Activated CD4-positive, CD25-positive, alpha-beta regulatory T cell treated with anti-CD3 and anti-CD28 coated beads, Interleukin-2, amount 50 U/mL, for 16 hours (primary cell): Measurements from ENCODE around the gene OR2H1.

ENCODE experiments used
- DNase-seq: peaks from one replicate; pipeline ENCODE4 v3.0.0-alpha.2; 2020; ENCODE audit warnings: low read depth, low spot score

The OR2H1 gene

DNA sequence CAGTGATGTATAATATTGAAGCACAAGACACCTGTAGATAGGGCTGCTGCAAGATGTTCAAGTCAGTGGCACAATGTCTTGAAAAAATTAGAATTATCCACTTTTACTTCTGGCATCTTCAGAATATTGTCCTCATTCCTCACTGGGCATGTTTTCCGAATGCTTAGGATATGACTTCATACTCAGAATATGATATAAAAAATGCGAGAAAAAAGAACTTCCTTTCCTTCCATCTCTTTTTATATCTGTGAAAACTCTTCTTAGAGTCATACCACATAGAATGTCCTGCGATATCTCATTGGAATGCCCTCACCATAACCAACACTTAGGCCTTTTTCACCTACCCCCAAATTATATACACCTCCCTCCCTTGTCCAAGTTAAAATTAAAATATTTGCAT is 26.2 kb downstream of the OR2H1 start:
- DNase-seq, result no peak

DNA sequence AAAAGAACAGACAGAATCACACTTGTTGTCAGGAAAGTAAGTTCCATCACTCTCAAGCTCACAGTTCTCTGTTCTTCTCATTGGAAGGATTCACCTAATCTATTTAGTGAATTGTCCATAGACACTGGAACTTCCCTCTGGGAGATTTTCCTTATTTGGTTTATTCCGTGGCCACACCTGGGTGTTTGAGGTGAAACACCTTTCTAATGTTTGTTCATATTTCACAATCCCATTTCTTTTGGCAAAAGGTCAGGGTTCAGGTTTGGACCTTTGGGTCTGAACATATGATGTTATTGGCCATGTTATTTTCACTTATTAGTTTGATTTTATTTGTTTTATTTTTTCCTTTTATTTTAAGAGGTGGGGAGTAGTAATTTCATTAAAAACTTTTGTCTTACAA is 26.8 kb downstream of the OR2H1 start:
- DNase-seq, result no peak

DNA sequence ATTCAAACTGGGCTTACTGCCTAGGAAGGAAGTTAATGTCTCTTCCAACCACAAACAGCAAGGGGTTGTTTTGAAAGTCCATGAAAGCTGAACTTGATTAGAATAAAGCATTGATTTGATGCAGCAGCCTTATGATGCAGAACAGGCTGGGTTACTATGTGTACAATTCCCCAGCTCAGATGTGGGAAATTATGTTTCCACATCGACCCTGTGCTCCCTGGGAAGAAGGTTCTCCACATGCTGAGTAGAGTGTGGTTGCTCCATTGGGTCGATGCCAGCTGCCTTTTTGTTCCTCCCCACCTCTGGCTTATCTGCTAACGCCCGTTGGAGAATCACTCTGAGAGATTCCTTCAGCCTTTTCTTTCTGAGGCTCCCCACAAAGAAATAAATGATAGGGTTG is 29.6 kb downstream of the OR2H1 start:
- DNase-seq, result no peak

DNA sequence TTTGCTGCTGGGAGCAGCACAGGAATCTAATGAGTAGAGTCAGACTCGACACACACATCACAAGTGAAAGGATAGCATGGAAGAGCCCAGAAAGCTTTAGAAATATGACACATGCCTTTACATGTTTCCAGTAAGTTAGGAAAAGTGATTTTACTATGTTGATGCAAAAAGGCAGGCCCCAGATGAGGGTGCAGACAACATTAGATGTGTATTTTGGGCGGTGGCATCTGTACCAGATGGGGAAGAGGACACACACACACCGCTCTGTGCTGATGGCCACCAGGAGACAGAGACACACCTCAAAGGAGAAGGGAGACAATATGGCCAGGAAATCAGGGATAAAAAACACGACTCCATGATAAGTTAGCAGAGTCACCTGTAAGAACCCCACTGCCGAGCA is 30.2 kb downstream of the OR2H1 start:
- no peak for DNase-seq

DNA sequence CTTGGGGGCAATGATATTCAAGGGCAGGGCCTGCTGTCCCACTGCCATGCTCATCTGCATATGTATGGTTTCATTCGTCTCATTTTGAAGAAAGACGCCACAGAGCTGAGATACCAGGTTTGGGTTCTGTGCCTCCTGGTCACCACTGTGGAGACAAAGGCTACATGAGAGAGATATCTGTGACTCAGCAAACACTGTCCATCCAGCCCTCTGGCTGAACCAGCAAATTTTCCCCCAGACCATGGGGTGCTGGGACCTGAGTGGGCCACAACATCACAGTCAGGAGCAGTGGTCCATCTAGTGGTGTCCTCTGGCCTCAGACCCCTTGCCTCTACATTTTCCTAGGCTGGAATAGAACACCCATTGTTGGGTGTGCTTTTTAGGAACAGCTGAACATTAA is 30.7 kb downstream of the OR2H1 start, which contains the start of gene MAS1L:
Gene MAS1L (minus strand): TSS at position 297 of the 400 bp plus-strand sequence. CDS start 54 bp downstream, at position 243.
- DNase-seq, result no peak

DNA sequence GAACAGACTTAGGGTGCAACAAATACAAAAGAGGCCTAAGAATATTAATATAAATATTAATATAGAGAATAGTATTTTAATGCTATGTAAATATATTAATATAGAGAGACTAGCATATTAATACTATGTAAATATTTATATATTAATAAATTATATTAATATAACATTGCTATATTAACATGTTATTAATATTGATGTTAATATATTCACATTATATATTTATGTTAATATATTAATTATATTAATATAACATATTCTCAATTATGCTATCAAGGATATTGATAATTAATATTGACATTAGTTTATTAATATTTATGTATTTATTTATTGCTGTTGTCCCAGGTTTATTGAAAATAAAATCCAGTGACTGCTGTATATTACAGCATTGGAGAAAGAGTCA is 31.9 kb downstream of the OR2H1 start:
- DNase-seq, result no peak

DNA sequence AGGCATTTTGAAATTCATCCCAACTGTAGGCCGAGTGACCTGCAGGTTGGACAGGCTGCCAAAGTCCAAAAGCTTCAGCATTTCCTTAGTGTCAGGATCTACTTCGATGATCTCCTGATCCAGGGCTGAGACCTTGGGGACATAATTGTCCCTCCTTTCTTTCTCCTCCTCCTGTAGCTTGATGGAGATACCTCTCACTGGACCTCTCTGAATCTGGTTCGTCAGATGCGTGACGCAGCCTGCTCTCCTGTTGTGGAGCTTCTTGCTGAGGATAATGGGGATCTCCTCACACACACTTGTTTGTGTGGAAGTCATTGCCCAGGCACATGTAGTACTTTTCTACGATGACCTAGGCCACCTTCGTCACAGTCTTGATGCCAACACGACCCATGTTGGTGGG is 32.3 kb downstream of the OR2H1 start:
- no peak for DNase-seq

DNA sequence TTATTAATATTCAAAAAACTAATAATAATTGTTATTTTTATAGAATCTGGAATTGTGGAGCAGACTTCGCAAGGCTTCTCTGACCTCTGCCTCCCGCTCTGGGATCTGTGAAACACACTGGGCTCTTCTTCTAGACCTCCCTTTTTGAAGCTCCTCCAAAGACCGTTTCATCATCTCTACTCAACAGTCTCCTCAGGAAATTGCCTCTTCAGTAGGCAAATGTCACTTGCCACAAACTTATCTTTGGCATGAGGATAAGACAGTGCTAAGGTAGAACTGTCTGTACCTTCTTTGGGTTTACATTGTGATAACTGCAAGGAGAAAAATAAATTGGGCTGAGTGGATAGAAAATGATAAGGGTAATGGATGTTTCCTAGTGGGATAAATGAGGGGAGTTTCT is 33.1 kb downstream of the OR2H1 start:
- no peak for DNase-seq

DNA sequence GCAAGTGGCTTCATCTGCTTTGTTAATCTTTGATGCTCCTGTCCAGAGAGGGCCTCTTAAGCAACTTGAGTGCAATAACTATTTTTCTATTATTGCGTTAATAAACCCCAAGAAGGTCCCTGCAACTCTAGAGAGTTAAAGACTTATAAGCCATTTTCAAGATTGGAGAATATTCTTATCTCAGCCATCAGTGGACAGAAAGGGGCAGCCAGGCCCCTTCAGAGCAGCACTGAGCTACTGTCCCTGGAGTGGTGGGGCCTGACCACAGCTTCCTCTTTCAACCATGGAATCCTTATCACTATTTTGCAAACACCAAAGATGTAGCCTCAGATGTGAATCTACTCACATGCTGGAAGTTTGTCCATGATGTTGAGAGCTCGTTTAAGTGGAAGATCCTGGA is 33.6 kb downstream of the OR2H1 start:
- DNase-seq, result no peak

DNA sequence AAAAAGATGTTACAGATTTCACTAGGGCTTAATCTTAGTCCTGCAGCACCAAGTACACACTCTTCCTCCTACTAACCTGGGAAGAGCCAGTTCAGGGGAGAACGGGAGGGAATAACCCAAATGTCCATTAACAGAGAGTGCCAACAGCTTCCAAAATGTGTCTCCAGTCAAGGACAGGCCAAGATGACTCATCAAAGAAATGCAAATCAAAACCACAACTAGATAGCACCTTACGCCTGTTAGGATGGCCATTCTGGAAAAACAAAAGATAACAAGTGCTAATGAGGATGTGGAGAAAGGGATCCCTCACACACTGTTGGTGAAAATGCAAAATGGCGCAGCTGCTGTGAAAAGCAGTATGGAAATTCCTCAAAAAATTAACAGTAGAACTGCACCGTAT is 34.6 kb downstream of the OR2H1 start:
- no peak for DNase-seq

DNA sequence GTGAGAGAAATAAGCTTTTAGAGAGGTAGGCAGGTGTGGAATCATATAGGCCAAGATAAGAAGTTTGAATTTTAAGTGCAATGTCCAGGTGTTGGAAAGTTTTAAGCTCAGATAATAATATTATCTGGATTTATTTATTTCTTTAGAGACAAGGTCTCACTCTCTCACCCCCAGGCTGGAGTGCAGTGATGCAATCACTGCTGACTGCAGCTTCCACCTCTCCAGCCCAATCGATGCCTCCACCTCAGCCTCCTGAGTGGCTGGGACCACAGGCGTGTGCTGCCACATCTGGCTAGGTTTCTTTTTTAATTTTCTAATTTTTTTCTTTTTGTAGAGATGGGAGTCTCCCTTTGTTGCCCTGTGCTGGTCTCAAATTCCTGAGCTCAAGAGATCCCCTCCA is 36.3 kb downstream of the OR2H1 start:
- no peak for DNase-seq

DNA sequence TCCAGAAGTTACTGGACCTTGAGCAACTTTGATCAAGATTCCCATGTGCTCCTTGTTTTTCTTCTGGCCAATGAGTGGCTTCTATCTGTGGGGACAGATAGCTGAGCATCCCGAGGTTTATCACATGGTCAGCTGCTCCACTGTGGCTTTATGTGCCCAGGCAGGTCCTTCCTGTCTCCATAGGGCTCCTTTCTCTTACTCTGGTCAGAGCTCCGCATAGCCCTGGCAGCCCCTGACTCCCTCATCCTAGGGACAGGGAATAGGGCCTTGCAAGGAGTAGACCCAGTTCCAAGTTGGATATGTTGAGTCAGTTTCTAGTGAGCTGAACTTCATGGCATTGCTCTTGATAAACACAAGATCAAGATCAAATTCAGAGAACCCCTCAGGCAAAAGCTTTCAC is 37.2 kb downstream of the OR2H1 start:
- no peak for DNase-seq

DNA sequence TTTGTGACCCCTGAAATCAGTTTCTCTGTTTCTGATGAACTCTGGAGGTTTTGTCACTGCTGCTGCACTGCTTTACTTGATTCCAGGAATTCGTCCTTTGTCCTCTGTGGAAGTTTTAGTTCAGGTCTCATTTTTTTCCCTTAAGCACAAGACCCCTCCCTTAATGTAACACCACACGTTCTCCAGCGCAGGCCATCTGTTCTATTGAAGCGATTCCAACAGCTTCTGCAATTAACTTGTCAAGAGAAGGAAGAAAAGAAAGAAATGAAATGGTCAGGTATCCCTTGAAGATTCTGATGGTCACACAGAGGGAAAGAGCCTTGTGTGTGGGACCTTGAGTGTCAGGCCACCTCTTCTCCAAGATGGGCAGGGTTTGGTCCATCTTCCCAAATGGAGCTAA is 38.6 kb downstream of the OR2H1 start:
- DNase-seq, result no peak

DNA sequence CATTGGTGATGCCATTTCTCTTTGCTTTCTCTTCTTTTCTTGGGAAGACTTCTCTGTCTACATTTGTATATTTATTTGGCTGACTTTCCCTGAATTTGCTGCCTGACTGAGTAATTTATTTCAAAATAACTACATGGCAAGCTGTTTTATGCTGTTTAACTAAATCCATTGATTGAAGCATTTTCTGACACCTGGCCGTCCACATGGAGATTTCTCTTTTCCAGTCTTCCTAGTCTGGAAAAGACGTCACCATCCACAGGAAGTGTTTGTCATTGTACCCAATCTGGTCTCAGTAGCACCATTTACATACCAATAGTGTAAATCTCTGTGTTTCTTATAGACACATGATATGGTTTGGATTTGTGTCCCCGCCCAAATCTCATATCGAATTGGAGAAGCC is 40.0 kb downstream of the OR2H1 start:
- DNase-seq, result no peak

DNA sequence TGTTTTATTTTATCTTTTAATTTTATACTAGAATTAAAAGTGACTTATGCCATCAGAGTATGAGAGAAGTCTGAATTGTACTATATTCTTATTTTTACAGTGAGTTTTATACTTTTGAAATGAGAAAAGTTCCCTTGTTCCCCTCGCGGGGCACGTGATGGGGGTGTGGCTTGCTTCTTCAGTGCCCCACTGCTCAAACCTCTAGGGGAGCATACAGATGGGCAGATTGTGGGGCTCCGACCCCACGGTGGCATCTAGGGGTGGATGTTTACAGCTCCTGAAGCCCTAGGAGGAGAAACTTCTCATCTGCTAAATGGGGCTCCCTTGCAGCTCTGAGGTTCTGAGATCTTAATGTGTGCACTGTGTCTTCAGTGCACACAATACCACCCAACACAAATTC is 42.7 kb downstream of the OR2H1 start:
- DNase-seq, result no peak

DNA sequence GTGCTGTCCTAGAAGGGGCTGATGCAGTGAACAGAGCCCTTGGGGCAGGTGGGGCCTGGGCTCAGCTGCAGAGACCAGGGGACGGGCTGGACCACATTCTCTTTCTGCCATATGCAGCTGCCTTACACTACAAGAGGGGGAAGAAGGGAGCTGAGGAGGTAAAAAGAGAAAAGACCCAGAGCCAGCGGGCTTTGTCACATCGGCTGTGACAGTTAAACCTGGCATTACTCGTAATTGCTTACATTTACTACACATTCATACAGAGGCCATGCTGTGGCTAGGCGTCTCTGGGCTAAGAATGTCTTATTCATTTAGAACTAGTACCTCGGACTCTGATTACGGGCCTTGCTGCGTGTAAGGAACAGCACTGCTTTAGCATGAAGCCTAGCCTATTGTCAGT is 43.6 kb downstream of the OR2H1 start:
- DNase-seq, result no peak

DNA sequence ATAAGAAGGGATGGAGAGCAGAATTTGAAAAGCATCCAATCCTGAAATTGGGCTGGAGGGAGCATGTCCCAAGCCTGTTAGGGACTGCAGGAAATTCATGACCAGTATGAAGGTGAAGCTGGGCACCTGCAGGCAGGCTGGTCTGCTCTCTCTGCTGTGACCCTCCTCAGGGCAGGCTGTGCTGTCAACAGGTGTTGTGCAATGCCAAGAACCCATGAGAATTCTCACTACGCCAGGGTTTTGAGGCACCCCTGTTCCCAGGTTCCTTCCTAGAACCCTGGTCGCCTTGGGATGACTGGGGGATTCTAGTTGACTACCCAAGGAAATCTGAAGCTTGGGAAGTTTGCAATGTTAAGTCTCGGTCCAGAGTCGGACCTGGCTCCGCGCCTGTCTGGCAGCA is 44.2 kb downstream of the OR2H1 start:
- DNase-seq, result no peak

DNA sequence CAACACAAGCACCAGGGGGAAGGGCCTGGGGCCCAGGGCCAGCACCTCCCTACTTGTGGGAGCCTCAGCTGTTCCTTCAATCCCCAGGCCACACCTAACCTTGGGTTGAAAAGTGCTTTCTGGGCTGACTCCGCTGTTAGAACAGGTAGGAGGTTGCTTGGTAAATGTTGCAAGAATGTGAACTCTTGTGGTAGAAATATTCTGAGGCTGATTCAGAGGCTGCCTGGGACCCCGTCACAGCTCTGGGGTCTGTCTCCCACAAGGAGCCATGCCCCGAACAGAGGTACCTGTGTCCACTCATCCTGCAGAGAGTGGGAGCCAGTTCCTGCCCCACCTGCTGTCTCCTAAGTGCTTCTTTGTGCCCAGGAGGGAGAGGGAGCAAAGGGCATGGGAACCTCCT is 45.2 kb downstream of the OR2H1 start:
- DNase-seq, result no peak

DNA sequence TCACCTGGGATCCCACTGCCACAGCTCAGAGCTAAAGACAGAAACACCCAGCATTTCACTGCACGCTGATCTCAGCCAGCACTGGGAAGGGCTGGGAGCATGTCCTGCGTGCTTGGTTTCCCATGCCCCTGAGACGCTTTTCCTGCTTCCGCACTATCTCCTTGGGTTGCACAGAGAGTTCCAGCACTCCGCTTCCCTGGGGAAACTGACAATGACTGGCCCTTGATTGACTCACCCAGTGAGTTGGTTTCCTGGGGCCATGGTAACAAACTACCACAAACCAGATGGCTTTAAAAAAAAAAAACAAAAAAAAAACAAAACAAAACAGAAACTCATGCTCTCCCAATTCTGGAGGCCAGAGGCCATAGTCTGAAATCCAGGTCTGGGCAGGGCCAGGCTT is 45.6 kb downstream of the OR2H1 start:
- DNase-seq, result no peak

DNA sequence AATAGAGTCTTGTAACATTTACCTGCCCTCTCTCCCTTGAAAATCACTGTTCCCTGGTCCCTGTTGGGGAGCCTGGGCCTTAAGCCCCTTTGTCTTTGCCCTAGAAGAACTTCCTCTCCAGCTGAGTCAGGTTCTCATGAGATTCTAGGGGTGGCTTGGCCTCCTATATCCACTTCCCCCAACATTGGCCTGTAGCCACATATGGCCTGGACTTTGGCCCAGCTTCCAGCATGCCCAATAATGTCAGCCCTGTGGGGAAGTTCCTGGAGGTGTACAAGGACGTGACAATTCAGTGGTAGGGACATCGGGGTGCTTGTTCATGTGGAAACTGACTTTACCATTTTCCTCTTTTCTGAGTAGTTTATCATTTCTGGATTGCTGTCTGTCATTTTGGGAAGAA is 48.0 kb downstream of the OR2H1 start:
- no peak for DNase-seq

DNA sequence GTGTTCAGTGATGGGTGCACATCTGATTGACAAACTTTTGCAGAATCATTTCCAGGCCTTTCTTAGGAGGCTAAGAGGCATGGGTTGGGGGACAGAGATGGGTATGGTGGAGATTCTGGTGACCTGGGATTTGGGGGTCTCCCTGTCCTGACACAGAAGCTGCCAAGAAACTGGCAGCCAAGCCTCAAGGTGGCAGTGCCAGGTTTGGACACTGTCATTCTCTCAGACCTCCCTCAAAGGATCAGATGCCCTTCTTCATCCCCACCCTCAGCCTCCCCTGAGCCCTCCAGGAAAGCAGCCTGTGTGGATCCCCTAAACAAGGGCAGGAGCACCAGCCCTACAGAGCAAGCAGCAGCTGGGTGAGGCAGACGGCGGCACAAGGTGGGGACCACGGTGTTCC is 48.9 kb downstream of the OR2H1 start:
- no peak for DNase-seq

DNA sequence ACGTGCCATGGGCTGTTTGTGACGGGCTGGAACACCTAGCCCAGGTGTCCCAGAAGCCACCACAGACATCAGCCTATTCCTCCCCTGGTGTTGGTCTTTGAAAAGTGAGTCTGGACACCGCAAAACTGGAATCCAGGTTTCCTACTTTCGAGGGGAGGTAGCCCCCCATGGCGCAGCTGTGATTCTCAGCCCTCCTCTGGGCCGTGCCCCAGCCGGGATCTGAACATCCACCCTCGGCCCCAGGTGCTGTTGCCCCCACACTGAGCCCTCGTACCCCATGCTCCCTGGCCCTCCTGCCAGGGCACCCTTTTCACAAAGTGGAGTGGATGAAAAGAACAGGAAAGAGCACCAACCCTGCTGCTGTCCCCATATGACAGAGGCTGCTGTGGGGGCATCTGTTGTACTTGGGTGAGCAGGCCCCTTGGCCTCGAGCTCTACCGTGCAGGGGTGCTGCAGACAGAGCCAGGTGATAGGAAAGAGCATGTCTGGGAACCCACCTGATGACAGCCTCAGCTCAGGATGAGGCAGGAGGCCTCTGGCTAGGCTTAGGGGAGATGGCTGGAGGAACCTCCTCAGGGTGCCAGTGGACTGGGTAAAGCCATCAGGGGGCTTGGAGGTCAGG is 49.6 kb downstream of the OR2H1 start:
- DNase-seq, result no peak

DNA sequence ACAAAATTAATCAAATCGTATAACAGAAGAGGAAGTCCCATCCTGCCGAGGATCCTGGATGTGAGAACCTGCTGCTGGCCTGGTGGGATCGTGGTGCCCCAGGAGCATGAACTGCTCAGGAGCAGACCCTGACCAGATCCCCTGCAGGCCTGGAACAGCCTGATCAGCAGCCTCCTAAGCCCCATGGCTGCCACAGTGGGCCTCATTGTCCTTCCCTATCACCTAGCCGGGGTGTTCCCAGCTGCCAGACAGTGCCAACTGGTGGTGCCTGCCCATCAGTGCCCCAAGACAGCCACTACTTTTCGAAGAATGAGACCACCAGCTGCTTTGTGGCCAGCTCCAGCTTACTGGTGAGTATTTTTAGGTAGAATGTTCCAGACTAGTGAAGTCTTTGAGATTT is 50.4 kb downstream of the OR2H1 start:
- no peak for DNase-seq

DNA sequence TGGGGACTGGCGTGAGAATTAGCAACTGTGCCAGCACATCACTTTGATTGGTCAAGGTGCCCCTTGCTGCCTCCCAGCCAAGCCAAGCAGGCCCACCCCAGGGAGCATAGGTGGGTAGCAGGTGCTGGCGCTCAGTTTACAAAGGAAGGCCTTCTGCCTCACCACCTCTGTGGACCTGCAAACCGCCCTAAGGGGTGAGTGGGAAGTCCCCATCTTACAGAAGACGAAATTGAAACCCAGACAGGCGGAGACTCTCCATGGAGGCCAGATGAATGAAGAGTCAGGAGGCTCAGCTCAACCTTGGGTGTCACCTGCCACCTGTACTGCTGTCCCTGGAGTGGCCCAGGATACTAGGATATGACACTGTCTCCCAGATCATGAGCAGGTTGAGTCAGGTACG is 52.3 kb downstream of the OR2H1 start:
- no peak for DNase-seq
